ENCODE data around the gene MYL5.

The MYL5 gene

DNA sequence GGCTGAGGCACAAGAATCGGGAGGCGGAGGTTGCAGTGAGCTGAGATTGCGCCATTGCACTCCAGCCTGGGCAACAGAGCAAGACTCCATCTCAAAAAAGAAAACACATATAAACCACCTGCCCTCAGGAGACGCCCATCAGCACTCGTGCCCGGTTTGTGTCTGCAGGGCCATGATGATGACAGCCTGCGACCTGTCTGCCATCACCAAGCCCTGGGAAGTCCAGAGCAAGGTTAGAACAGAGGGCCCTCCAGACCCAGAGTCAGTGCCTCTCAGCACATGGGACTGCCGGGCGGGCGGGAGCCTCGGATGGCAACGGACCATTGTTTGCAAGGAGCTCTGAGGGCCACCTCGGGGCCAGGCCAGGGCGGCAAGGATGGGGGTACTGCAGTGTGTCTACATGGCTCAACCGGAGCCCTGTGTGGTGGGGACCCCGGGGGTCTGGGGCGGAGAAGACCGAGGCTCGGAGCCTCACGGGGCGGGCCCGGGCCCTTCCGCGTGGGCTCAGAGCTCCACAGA, 9.6 kb upstream of the MYL5 start:
- no peak overlapping the region for H3K27ac ChIP-seq (ENCODE audit: extremely low read depth, low read depth, low read length)
- TF ChIP-seq ZIC2 (tag by site-specific recombination; IDR thresholded peaks at IDR 0.05), result no peak
- no peak overlapping the region for H3K4me3 ChIP-seq (ENCODE audit: low read depth, low read length)
- CTCF ChIA-PET, result no interaction called here
- POLR2A ChIA-PET, result interaction anchor here (0.6 kb wide), 1 partner anchor 49 kb away, joined by 3 read pairs; no protein-coding TSS in a partner anchor
- H3K36me3 ChIP-seq (ENCODE audit: control insufficient read depth in 2 of 2, insufficient read depth in 1 of 2, low read length in 2 of 2), result no peaks in the 10 kb centered on the region
- H3K9me3 ChIP-seq (ENCODE audit: control insufficient read depth, insufficient read depth, low read depth, low read length), result no peaks in the 10 kb centered on the region
- H3K4me1 ChIP-seq (ENCODE audit: control insufficient read depth, insufficient read depth, low read length), result no peaks in the 10 kb centered on the region

- no peaks in the 10 kb centered on the region for H3K36me3 ChIP-seq (ENCODE audit: control insufficient read depth in 2 of 2, insufficient read depth in 1 of 2, low read length in 2 of 2)
- H3K4me3 ChIP-seq (ENCODE audit: low read depth, low read length), result no peak overlapping the region
- TF ChIP-seq ZFHX2 (tag by site-specific recombination; conservative IDR thresholded peaks at IDR 0.05), result no peak
- TF ChIP-seq ZNF585B (tag by site-specific recombination; IDR thresholded peaks at IDR 0.05), result no peak
- TF ChIP-seq ZNF660 (tag by site-specific recombination; IDR thresholded peaks at IDR 0.05), result no peak
- TF ChIP-seq, protein P1, sequence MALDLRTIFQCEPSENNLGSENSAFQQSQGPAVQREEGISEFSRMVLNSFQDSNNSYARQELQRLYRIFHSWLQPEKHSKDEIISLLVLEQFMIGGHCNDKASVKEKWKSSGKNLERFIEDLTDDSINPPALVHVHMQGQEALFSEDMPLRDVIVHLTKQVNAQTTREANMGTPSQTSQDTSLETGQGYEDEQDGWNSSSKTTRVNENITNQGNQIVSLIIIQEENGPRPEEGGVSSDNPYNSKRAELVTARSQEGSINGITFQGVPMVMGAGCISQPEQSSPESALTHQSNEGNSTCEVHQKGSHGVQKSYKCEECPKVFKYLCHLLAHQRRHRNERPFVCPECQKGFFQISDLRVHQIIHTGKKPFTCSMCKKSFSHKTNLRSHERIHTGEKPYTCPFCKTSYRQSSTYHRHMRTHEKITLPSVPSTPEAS (tag by site-specific recombination; IDR thresholded peaks at IDR 0.05), result no peak
- TF ChIP-seq SALL2 (tag by site-specific recombination; IDR thresholded peaks at IDR 0.05; ENCODE audit: borderline replicate concordance), result no peak
- TF ChIP-seq PRDM2 (tag by site-specific recombination; IDR thresholded peaks at IDR 0.05; ENCODE audit: borderline replicate concordance), result no peak
- no peak for TF ChIP-seq ZNF677 (tag by site-specific recombination; IDR thresholded peaks at IDR 0.05)
- POLR2A ChIA-PET, result no interaction called here
- no peaks in the 10 kb centered on the region for H3K4me1 ChIP-seq (ENCODE audit: control insufficient read depth, insufficient read depth, low read length)
- CTCF ChIA-PET, result no interaction called here
- no peaks in the 10 kb centered on the region for H3K9me3 ChIP-seq (ENCODE audit: control insufficient read depth, insufficient read depth, low read depth, low read length)
- H3K27ac ChIP-seq (ENCODE audit: extremely low read depth, low read depth, low read length), result no peak overlapping the region
Measured at GRCh38 chr4:665381-665750, 9.0 kb upstream of the MYL5 start.

GRCh38 chr4:665751-666435, 8.4 kb upstream of the MYL5 start:
- Histone ChIP-seq H3K9me3 (ENCODE audit: control insufficient read depth, insufficient read depth, low read depth, low read length) (no peaks in the 10 kb centered on the region), H3K4me1 (ENCODE audit: control insufficient read depth, insufficient read depth, low read length) (no peaks in the 10 kb centered on the region), H3K36me3 (ENCODE audit: control insufficient read depth in 2 of 2, insufficient read depth in 1 of 2, low read length in 2 of 2) (peaks cover 0 to 4% of the 10 kb centered on the region in 2 experiments; a peak in 1 of 3 replicates), H3K4me3 (ENCODE audit: low read depth, low read length) (no peak overlapping the region), H3K27ac (ENCODE audit: extremely low read depth, low read depth, low read length) (no peak overlapping the region)
- TF ChIP-seq ZBTB1 (tag by site-specific recombination; IDR thresholded peaks at IDR 0.05) (no peak), ZNF37A (tag by site-specific recombination; IDR thresholded peaks at IDR 0.05) (no peak), ZNF214 (tag by site-specific recombination; IDR thresholded peaks at IDR 0.05; ENCODE audit: borderline replicate concordance) (no peak), ZNF146 (tag by site-specific recombination; IDR thresholded peaks at IDR 0.05) (no peak), ZNF548 (tag by site-specific recombination; IDR thresholded peaks at IDR 0.05) (no peak), ZNF280D (tag by site-specific recombination; IDR thresholded peaks at IDR 0.05) (no peak), ZNF169 (tag by site-specific recombination; IDR thresholded peaks at IDR 0.05) (no peak), MYNN (tag by site-specific recombination; IDR thresholded peaks at IDR 0.05; ENCODE audit: borderline replicate concordance) (no peak)
- CTCF ChIA-PET, result no interaction called here
- POLR2A ChIA-PET, result no interaction called here

Measured in HEK293 (cell line).